HEK293T (cell line): ENCODE results near the gene SMPX.

Experiments used
- CTCF ChIA-PET: fragments of 350-600 bp; formaldehyde crosslinking; extraction: SDS; loops from one replicate; lab custom pipeline; 2021; ENCODE audit warnings: antibody characterized with exemption, inconsistent platforms; lab: Yijun Ruan, JAX
- POLR2A ChIA-PET: fragments of 350-600 bp; formaldehyde crosslinking; extraction: SDS; loops from one replicate; lab custom pipeline; 2020; ENCODE audit warnings: antibody characterized with exemption, inconsistent platforms; lab: Yijun Ruan, JAX
- DNase-seq: peaks from one replicate; pipeline ENCODE4 v3.0.0; 2012; ENCODE audit warnings: mixed read lengths; ENCODE audit errors: extremely low spot score
- ARNT ChIP-seq: fragments of 450-650 bp; IDR thresholded peaks from 2 replicates; pipeline ENCODE4 v1.6.1; 2017; ENCODE audit warnings: mild to moderate bottlenecking
- BHLHE40 ChIP-seq: fragments of 450-650 bp; IDR thresholded peaks from 2 replicates; pipeline ENCODE4 v1.6.1; 2016; ENCODE audit warnings: mild to moderate bottlenecking, moderate library complexity, borderline replicate concordance
- CTBP1 ChIP-seq: fragments of 450-650 bp; IDR thresholded peaks from 2 replicates; pipeline ENCODE4 v1.6.1; 2016; ENCODE audit warnings: borderline replicate concordance
- ELF4 ChIP-seq: fragments of 450-650 bp; IDR thresholded peaks from 2 replicates; pipeline ENCODE4 v1.6.1; 2017; ENCODE audit warnings: antibody characterized with exemption
- FOXA1 ChIP-seq: fragments of 450-650 bp; IDR thresholded peaks from 2 replicates; pipeline ENCODE4 v1.6.1; 2016; ENCODE audit warnings: mild to moderate bottlenecking
- FOXK2 ChIP-seq: fragments of 450-650 bp; IDR thresholded peaks from 2 replicates; pipeline ENCODE4 v1.6.1; 2016; ENCODE audit warnings: mild to moderate bottlenecking
- FOXM1 ChIP-seq: fragments of 450-650 bp; IDR thresholded peaks from 2 replicates; pipeline ENCODE4 v1.6.1; 2017; ENCODE audit warnings: mild to moderate bottlenecking, borderline replicate concordance
- HDGF ChIP-seq: fragments of 450-650 bp; IDR thresholded peaks from 2 replicates; pipeline ENCODE4 v1.6.1; 2017; ENCODE audit warnings: antibody characterized with exemption, borderline replicate concordance
- L3MBTL2 ChIP-seq: fragments of 450-650 bp; conservative IDR thresholded peaks from 2 replicates; pipeline ENCODE4 v1.6.1; 2016; ENCODE audit warnings: mild to moderate bottlenecking
- LEF1 ChIP-seq: fragments of 450-650 bp; IDR thresholded peaks from 2 replicates; pipeline ENCODE4 v1.6.1; 2017; ENCODE audit warnings: mild to moderate bottlenecking, borderline replicate concordance
- NFRKB ChIP-seq: fragments of 450-650 bp; IDR thresholded peaks from 2 replicates; pipeline ENCODE4 v1.6.1; 2016; ENCODE audit warnings: mild to moderate bottlenecking, moderate library complexity
- PKNOX1 ChIP-seq: fragments of 450-650 bp; IDR thresholded peaks from 2 replicates; pipeline ENCODE4 v1.6.1; 2016
- SP1 ChIP-seq: fragments of 450-650 bp; IDR thresholded peaks from 2 replicates; pipeline ENCODE4 v1.6.1; 2017
- SUZ12 ChIP-seq: fragments of 450-650 bp; IDR thresholded peaks from 2 replicates; pipeline ENCODE4 v1.6.1; 2016; ENCODE audit warnings: mild to moderate bottlenecking
- TARDBP ChIP-seq: fragments of 450-650 bp; IDR thresholded peaks from 2 replicates; pipeline ENCODE4 v1.6.1; 2016
- ZNF384 ChIP-seq: fragments of 450-650 bp; IDR thresholded peaks from 2 replicates; pipeline ENCODE4 v1.6.1; 2016

Gene SMPX

GRCh38 chrX:21659320-21659719 lies 98.6 kb downstream of the SMPX start:
- CTCF ChIA-PET = no interaction called here
- POLR2A ChIA-PET = no interaction called here
- DNase-seq = no peak
- TF ChIP-seq FOXM1 = no peak
- no peak for TF ChIP-seq SP1
- no peak for TF ChIP-seq ZNF384
- TF ChIP-seq CTBP1 = no peak
- no peak for TF ChIP-seq HDGF
- no peak for TF ChIP-seq NFRKB
- no peak for TF ChIP-seq FOXA1
- no peak for TF ChIP-seq L3MBTL2
- no peak for TF ChIP-seq ARNT
- TF ChIP-seq ELF4 = no peak
- TF ChIP-seq SUZ12 = no peak
- no peak for TF ChIP-seq BHLHE40
- TF ChIP-seq TARDBP = no peak
- no peak for TF ChIP-seq LEF1
- no peak for TF ChIP-seq FOXK2
- TF ChIP-seq PKNOX1 = no peak

DNA sequence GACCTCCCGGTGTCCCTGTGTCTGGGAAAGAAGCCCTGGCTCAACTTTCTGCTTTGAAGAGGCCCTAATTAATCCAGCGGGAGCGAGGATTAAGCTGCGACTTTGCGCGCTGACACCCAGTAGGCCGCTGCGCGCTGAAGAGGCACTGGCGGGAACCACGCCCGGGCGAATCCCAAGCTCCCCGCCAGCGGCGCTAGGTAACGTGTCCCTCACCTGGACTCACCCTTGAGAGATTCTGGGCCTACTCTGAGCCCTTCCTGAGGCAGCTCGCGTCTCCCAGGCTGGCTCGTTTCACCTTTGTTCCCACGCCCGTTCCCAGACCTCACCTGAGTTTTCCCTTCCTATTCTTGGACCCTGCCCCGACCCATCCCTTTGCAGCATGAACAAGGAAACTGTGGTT lies 99.2 kb downstream of the SMPX start:
- no peak for DNase-seq
- POLR2A ChIA-PET = no interaction called here
- TF ChIP-seq CTBP1 = no peak
- TF ChIP-seq BHLHE40 = no peak
- TF ChIP-seq HDGF = no peak
- no peak for TF ChIP-seq SP1
- no peak for TF ChIP-seq TARDBP
- no peak for TF ChIP-seq PKNOX1
- CTCF ChIA-PET = no interaction called here

GRCh38 chrX:21658152-21658737 lies 99.7 kb downstream of the SMPX start, which contains the start of gene KLHL34:
TSS of gene KLHL34 (minus strand) at chrX:21658330. CDS start at chrX:21657788, 542 bp downstream.
- DNase-seq = no peak
- TF ChIP-seq NFRKB (no peak), LEF1 (no peak), CTBP1 (no peak), ARNT (no peak), PKNOX1 (no peak), FOXM1 (no peak), FOXA1 (no peak), SP1 (no peak), ELF4 (no peak), HDGF (no peak), FOXK2 (no peak)
- ChIA-PET CTCF (no interaction called here), POLR2A (no interaction called here)

DNA sequence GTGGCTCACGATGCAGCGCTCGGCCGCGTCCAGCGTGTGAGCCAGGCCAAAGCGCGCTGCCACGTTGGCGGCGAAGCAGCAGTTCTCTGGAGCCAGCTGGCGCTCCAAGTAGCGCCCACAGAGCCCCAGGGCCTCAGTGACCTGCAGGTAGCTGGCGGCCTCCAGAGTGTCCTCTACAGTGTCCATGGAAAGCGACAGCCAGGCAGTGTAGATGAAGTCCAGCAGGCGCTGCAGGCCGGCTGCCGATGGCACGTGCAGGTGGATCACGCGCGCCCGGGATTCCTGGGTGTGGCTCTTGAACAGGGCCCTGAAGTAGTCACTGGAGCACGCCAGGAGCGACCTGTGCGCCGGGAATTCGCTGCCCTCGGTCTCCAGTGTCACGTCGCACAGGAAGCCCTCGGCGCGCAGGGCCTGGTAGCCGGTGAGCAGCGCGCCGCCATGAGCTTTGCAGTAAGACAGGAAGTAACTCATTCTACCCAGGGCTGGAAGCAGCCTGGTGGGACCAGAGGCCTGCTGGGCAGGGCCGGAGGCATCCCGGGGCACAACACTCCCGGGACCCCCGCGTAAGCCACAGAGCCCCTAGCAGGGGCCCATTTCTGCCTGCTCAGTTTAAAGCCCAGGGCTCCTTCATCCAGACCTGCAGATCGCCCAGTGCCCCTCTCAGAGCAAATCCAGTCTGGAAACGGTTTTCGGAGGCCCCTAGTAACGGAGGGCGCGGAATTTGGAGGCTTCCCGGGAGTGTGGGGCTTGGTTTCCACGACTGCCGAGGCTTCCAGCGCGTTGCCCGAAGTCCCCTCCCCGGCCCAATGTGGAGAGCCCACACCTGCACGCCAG lies 100.4 kb downstream of the SMPX start:
- DNase-seq = no peak
- ChIA-PET CTCF (no interaction called here), POLR2A (no interaction called here)
- TF ChIP-seq SUZ12 (no peak), PKNOX1 (no peak), L3MBTL2 (no peak), NFRKB (no peak)

DNA sequence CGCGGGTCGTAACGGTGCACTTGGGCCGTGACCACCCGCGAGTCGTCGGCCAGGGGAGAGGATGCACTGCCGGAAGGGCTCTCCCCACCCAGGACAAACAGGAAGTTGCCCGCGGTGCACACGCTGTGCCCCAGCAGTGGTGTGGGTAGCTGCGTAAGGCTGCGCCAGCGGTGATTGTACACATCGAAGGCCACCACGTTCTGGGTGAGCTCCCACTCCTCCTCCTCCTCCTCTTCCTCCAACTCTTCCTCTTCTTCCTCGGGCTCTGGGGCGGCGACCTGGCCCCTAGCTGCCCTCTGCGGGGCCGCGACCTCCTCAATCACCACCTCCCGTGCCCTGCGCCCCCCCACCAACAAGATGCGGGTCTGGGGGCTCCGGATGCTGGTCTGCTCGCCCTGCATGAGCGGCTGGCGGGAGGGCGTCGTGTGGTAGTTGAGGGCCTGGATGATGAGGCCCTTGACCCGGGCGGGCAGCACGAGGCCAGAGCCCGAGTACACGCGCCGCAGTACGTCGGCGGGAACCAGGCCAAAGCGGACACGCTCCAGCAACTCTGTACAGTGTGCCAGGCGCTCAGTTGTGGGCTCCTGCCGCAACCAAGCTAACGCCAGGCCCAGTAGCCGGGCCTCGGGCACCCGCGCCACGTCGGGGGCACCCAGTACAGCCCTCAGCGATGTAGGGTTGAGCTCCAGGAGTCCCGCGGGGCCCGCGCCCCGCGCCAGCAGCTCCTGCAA lies 101.2 kb downstream of the SMPX start:
- CTCF ChIA-PET = no interaction called here
- POLR2A ChIA-PET = no interaction called here

More for the DNA sequence above, 101.2 kb downstream of the SMPX start:
- TF ChIP-seq ZNF384 (no peak), FOXK2 (no peak), NFRKB (no peak), L3MBTL2 (no peak), SUZ12 (no peak)
- no peak for DNase-seq
